ENCODE measurements around the gene TPD52L1. TPM values are rescaled to one million over a fixed set of nuclear protein-coding genes. Genes with fewer than 3 reads are reported as not detected.

TPD52L1 gene
- total and polyA plus RNA-seq, 3 donors from 2014 or later, result 20.6 to 22.5 (median 22.1) TPM

GRCh38 chr6:125174626-125175025 is 21.1 kb downstream of the TPD52L1 start:
- TF ChIP-seq CTCF (IDR thresholded peaks at IDR 0.05), result no peak
- no peak for TF ChIP-seq POLR2A (IDR thresholded peaks at IDR 0.05)
- intact Hi-C loops (cut with DNase I; ENCODE audit: low total_unique reads), result no loop called here
- Histone ChIP-seq H3K27me3 (no peaks in the 10 kb centered on the region), H3K4me3 (no peak overlapping the region), H3K9me3 (no peaks in the 10 kb centered on the region), H3K36me3 (ENCODE audit: low read depth, missing control alignments) (no peaks in the 10 kb centered on the region), H3K27ac (no peak overlapping the region), H3K4me1 (no peaks in the 10 kb centered on the region)
- no peak for DNase-seq
- WGBS, 2 donors, result 72 to 76% methylated on average over 1 of the region's 1 CpG

GRCh38 chr6:125175466-125176048 is 22.0 kb downstream of the TPD52L1 start:
- no peaks in the 10 kb centered on the region for H3K27me3 ChIP-seq
- TF ChIP-seq CTCF (IDR thresholded peaks at IDR 0.05) (no peak), POLR2A (IDR thresholded peaks at IDR 0.05) (no peak)
- H3K27ac ChIP-seq, result no peak overlapping the region
- intact Hi-C loops (cut with DNase I; ENCODE audit: low total_unique reads), result no loop called here
- H3K4me3 ChIP-seq, result no peak overlapping the region
- no peaks in the 10 kb centered on the region for H3K36me3 ChIP-seq (ENCODE audit: low read depth, missing control alignments)
- 81 to 86% methylated on average over 1 of the region's 1 CpG for WGBS, 2 donors
- no peaks in the 10 kb centered on the region for H3K4me1 ChIP-seq
- H3K9me3 ChIP-seq, result no peaks in the 10 kb centered on the region
- DNase-seq, result no peak

GRCh38 chr6:125182237-125183008 is 28.9 kb downstream of the TPD52L1 start:
- no peaks in the 10 kb centered on the region for H3K4me1 ChIP-seq
- DNase-seq, result no peak
- no peak for TF ChIP-seq CTCF (IDR thresholded peaks at IDR 0.05)
- TF ChIP-seq POLR2A (IDR thresholded peaks at IDR 0.05), result no peak
- H3K27me3 ChIP-seq, result no peaks in the 10 kb centered on the region
- H3K36me3 ChIP-seq (ENCODE audit: low read depth, missing control alignments), result no peaks in the 10 kb centered on the region
- no peak overlapping the region for H3K4me3 ChIP-seq
- no peaks in the 10 kb centered on the region for H3K9me3 ChIP-seq
- 88 to 93% methylated on average over 6 of the region's 6 CpGs for WGBS, 2 donors
- no peak overlapping the region for H3K27ac ChIP-seq
- intact Hi-C loops (cut with DNase I; ENCODE audit: low total_unique reads), result no loop called here

GRCh38 chr6:125183391-125183790 is 29.8 kb downstream of the TPD52L1 start:
- H3K4me3 ChIP-seq, result no peak overlapping the region
- TF ChIP-seq POLR2A (IDR thresholded peaks at IDR 0.05) (no peak), CTCF (IDR thresholded peaks at IDR 0.05) (no peak)
- no peaks in the 10 kb centered on the region for H3K4me1 ChIP-seq
- H3K36me3 ChIP-seq (ENCODE audit: low read depth, missing control alignments), result no peaks in the 10 kb centered on the region
- no peak overlapping the region for H3K27ac ChIP-seq
- no peaks in the 10 kb centered on the region for H3K9me3 ChIP-seq
- no peaks in the 10 kb centered on the region for H3K27me3 ChIP-seq
- WGBS, 2 donors, result 87 to 93% methylated on average over 6 of the region's 6 CpGs
- intact Hi-C loops (cut with DNase I; ENCODE audit: low total_unique reads), result no loop called here
- DNase-seq, result no peak

Measured in testis (tissue), 3 donors.